K562 (cell line): Measurements from ENCODE around the gene RANBP3. TPM values are rescaled to one million over a fixed set of nuclear protein-coding genes. Genes with fewer than 3 reads are reported as not detected.

Source experiments
- ATAC-seq: fragments of 200-7000 bp; cut with Tn5 transposase; 3 replicates; pipeline ENCODE4 v1.9.1; 2020; ENCODE audit warnings: moderate library complexity
- BruUV-seq: library from RNA; stranded (reverse); fragments of 400-500 nt; replicated peaks from 2 replicates; lab custom pipeline; 2021; lab: Mats Ljungman, UMichigan
- CTCF ChIA-PET: fragments of 300-600 bp; formaldehyde crosslinking; extraction: SDS; loops from one replicate; lab custom pipeline; 2021; ENCODE audit warnings: low intra/inter-chr PET ratio; lab: Yijun Ruan, JAX
- POLR2A ChIA-PET: fragments of 300-600, 350-650 bp; sonication (Branson Sonifier 250); formaldehyde crosslinking; extraction: SDS; loops from one replicate; lab custom pipeline; 2021; ENCODE audit warnings: antibody characterized with exemption, inconsistent platforms; lab: Yijun Ruan, JAX
- DNase-seq, 4 experiments: peaks; one replicate each; pipeline versions ENCODE4 v3.0.0 to v3.0.0-alpha.2; 2011 to 2018; ENCODE audit warnings: low spot score in 3 of 4, mixed read lengths in 3 of 4; ENCODE audit errors: extremely low read depth in 1 of 4
- FAIRE-seq: peaks from 2 replicates; lab custom pipeline; 2011; peaks lifted over from hg19 to GRCh38; lab: Jason Lieb, UNC
- H2AFZ ChIP-seq: 2 replicates; pipeline ENCODE4 v1.6.0; 2011; ENCODE audit warnings: low read depth, low read length, control low read depth, inconsistent platforms
- H3K27ac ChIP-seq: fragments of 200-600 bp; 3 replicates; pipeline ENCODE4 v1.8.0; 2011; ENCODE audit warnings: low read depth, mild to moderate bottlenecking, control low read depth, inconsistent platforms, low read length, moderate library complexity, mixed read lengths; ENCODE audit errors: extremely low read depth
- H3K27me3 ChIP-seq, 2 experiments: fragments of 300-600 bp in 1 of 2; 2 replicates in 1 of 2; 3 replicates in 1 of 2; pipeline versions ENCODE4 v1.6.0 to v1.8.0; 2011; ENCODE audit warnings: inconsistent platforms in 2 of 2, low read length in 2 of 2, mild to moderate bottlenecking in 1 of 2, mixed read lengths in 1 of 2, moderate library complexity in 1 of 2; ENCODE audit not compliant: control insufficient read depth in 2 of 2, insufficient read depth in 2 of 2
- H3K36me3 ChIP-seq: fragments of 300-600 bp; 3 replicates; pipeline ENCODE4 v1.8.0; 2011; ENCODE audit warnings: mild to moderate bottlenecking, low read length, inconsistent platforms; ENCODE audit not compliant: control insufficient read depth, insufficient read depth
- H3K4me1 ChIP-seq, 2 experiments: fragments of 200-600 bp in 1 of 2; replicated peaks in 1 of 2; 2 replicates in 1 of 2; 3 replicates in 1 of 2; pipeline versions ENCODE4 v1.5.1 to v1.8.0; 2011; ENCODE audit warnings: inconsistent platforms in 2 of 2, low read length in 2 of 2, mild to moderate bottlenecking in 1 of 2, mixed read lengths in 1 of 2, moderate library complexity in 1 of 2; ENCODE audit not compliant: control insufficient read depth in 2 of 2, insufficient read depth in 2 of 2
- H3K4me2 ChIP-seq: 2 replicates; pipeline ENCODE4 v1.6.1; 2011; ENCODE audit warnings: low read length, control low read depth, inconsistent platforms, mixed read lengths; ENCODE audit not compliant: insufficient read depth
- H3K4me3 ChIP-seq: fragments of 200-600 bp; sonication (generic), shearing (Covaris generic); 2 replicates; pipeline ENCODE4 v1.5.1; 2016; ENCODE audit warnings: control low read depth, inconsistent platforms
- H3K79me2 ChIP-seq: fragments of 200-600 bp; 3 replicates; pipeline ENCODE4 v1.8.0; 2011; ENCODE audit warnings: low read length, inconsistent platforms; ENCODE audit not compliant: control insufficient read depth, insufficient read depth
- H3K9ac ChIP-seq, 2 experiments: 2 replicates each; pipeline versions ENCODE4 v1.6.0 to v1.6.1; 2011; ENCODE audit warnings: low read depth in 2 of 2, low read length in 2 of 2, control low read depth in 1 of 2, inconsistent platforms in 1 of 2, mild to moderate bottlenecking in 1 of 2, mixed read lengths in 1 of 2; ENCODE audit not compliant: insufficient read depth in 1 of 2
- H3K9me1 ChIP-seq: one replicate; pipeline ENCODE4 v1.6.0; 2011; ENCODE audit warnings: inconsistent platforms, mild to moderate bottlenecking, low read length, moderate library complexity; ENCODE audit not compliant: control insufficient read depth, insufficient read depth
- H3K9me3 ChIP-seq: replicated peaks from 2 replicates; pipeline ENCODE4 v1.5.1; 2011; ENCODE audit warnings: low read depth, low read length, inconsistent platforms; ENCODE audit not compliant: control insufficient read depth, insufficient read depth
- H4K20me1 ChIP-seq: replicated peaks from 2 replicates; pipeline ENCODE4 v1.6.1; 2011; ENCODE audit warnings: low read length, inconsistent platforms, mixed read lengths; ENCODE audit not compliant: control insufficient read depth, insufficient read depth
- DPF2 ChIP-seq: fragments of 450-650 bp; IDR thresholded peaks from 2 replicates; pipeline ENCODE4 v1.6.1; 2016
- FOXO4 ChIP-seq: fragments of 450-650 bp; formaldehyde crosslinking; IDR thresholded peaks from 2 replicates; pipeline ENCODE4 v1.4.0; 2020; ENCODE audit warnings: mild to moderate bottlenecking, moderate library complexity
- FOXP4 ChIP-seq: sonication (generic); formaldehyde crosslinking; IDR thresholded peaks from 2 replicates; pipeline ENCODE4 v1.8.0; 2022; ENCODE audit warnings: mild to moderate bottlenecking, missing genetic modification reagents, borderline replicate concordance
- HBP1 ChIP-seq: fragments of 450-650 bp; formaldehyde crosslinking; IDR thresholded peaks from 2 replicates; pipeline ENCODE4 v1.4.0; 2022; ENCODE audit warnings: missing genetic modification characterization
- HSF4 ChIP-seq: fragments of 250-450 bp; sonication (Bioruptor Pico); IDR thresholded peaks from 2 replicates; pipeline ENCODE4 v2.1.2; 2022; ENCODE audit warnings: mild to moderate bottlenecking, moderate library complexity, borderline replicate concordance
- MYBL2 ChIP-seq, 2 experiments: fragments of 450-650 bp in 1 of 2; sonication (generic) in 1 of 2; formaldehyde crosslinking in 1 of 2; IDR thresholded peaks; 2 replicates each; pipeline versions ENCODE4 v1.6.1 to v1.8.1; 2017 to 2022; ENCODE audit warnings: borderline replicate concordance in 1 of 2, inconsistent platforms in 1 of 2, low read depth in 1 of 2, mild to moderate bottlenecking in 1 of 2, missing genetic modification reagents in 1 of 2, moderate library complexity in 1 of 2
- NEUROD1 ChIP-seq: fragments of 150-350 bp; IDR thresholded peaks from 2 replicates; pipeline ENCODE4 v1.6.1; 2014; ENCODE audit warnings: borderline replicate concordance, low read length, low read depth; ENCODE audit not compliant: partially characterized antibody
- PYGO2 ChIP-seq: fragments of 450-650 bp; IDR thresholded peaks from 2 replicates; pipeline ENCODE4 v1.6.1; 2016; ENCODE audit warnings: mild to moderate bottlenecking, missing genetic modification characterization, moderate library complexity, missing compliant biosample characterization
- RBM14 ChIP-seq: fragments of 200-400 bp; formaldehyde crosslinking; IDR thresholded peaks from 2 replicates; pipeline ENCODE4 v1.6.1; 2018; ENCODE audit warnings: low read depth, mild to moderate bottlenecking, low read length, moderate library complexity, borderline replicate concordance; ENCODE audit not compliant: insufficient read depth
- TFAP4 ChIP-seq: sonication (generic); formaldehyde crosslinking; IDR thresholded peaks from 2 replicates; pipeline ENCODE4 v1.8.0; 2022; ENCODE audit warnings: missing genetic modification reagents, mild to moderate bottlenecking, moderate library complexity, borderline replicate concordance
- ZNF24 ChIP-seq: fragments of 450-650 bp; IDR thresholded peaks from 2 replicates; pipeline ENCODE4 v1.6.1; 2016
- ZNF655 ChIP-seq: fragments of 250-450 bp; sonication (Bioruptor Pico); IDR thresholded peaks from 2 replicates; pipeline ENCODE4 v1.5.0; 2021
- WGBS: fragments of 100-300 bp; shearing (Covaris generic); methylation state at CpG from one replicate; pipeline ENCODE4 v1.1.6; 2016; ENCODE audit warnings: low coverage, mixed read lengths; ENCODE audit not compliant: insufficient coverage; ENCODE audit errors: missing lambda C conversion rate; 5-methylcytosine and 5-hydroxymethylcytosine counted together
- in situ Hi-C: fragments of 300-500 bp; cut with MboI; formaldehyde crosslinking; loops from 4 replicates; pipeline ENCODE4 v1.15.0; 2018; ENCODE audit warnings: inconsistent platforms, mixed read lengths
- intact Hi-C: fragments of 100-400 bp; cut with micrococcal nuclease; formaldehyde crosslinking; loops from 2 replicates; pipeline ENCODE4 v1.14.2; 2022
- polyA plus RNA-seq, 8 experiments: library from polyadenylated mRNA; depleted of rRNA in 4 of 8; stranded (reverse) in 5 of 8; unstranded in 3 of 8; fragments of >200 nt; fragmentation: Nextera tagmentation in 2 of 8; fragmentation: Illumina TruSeq in 1 of 8; extraction: Ambion mirVana in 2 of 8; extraction: Trizol in 1 of 8; gene quantifications; 2 replicates each; pipeline versions ENCODE4 v1.2.1 to v1.2.3, GENCODE V29; 2011 to 2014; ENCODE audit warnings: inconsistent platforms in 1 of 8, missing spikeins in 1 of 8
- total RNA-seq, 7 experiments: library from RNA; depleted of rRNA in 6 of 7; stranded (reverse); fragments of >200 nt in 6 of 7; fragmentation: Illumina TruSeq in 2 of 7; extraction: Trizol in 2 of 7; gene quantifications; 2 replicates each; pipeline versions ENCODE4 v1.2.1 to v1.2.3, GENCODE V29; 2011 to 2021; ENCODE audit warnings: low replicate concordance in 1 of 7

RANBP3 gene
- total and polyA plus RNA-seq, 9 of the 15 experiments (the other 6 are each of a cell fraction or from before 2014, with no cell fraction given): 0.90 to 95.1 (median 63.2) TPM

- Histone ChIP-seq H3K27me3 (no peaks in the 10 kb centered on the region), H3K79me2 (peaks cover 7% of the 10 kb centered on the region; the same call in 1 of the 3 replicates), H3K9ac (0 out of 4 replicates have a peak overlapping the region, but pooled peaks of 1 of the 2 experiments have one; percentile 23), H3K4me2 (no peak overlapping the region), H3K4me1 (peaks cover 0 to 13% of the 10 kb centered on the region in 2 experiments; a peak in 1 of 5 replicates), H3K4me3 (no peak overlapping the region), H3K9me3 (no peaks in the 10 kb centered on the region), H3K36me3 (peaks cover 88% of the 10 kb centered on the region; the same call in 2 of the 3 replicates), H3K9me1 (peaks cover 2% of the 10 kb centered on the region), H3K27ac (no peak overlapping the region), H4K20me1 (peaks cover 5% of the 10 kb centered on the region; the same call in 1 of the 2 replicates), H2AFZ (no peak overlapping the region)
- no TSS peak for BruUV-seq
- DNase-seq: no peak
- in situ Hi-C loops (no loop called here), intact Hi-C loops (no loop called here)
- ChIA-PET POLR2A (interaction anchor here (0.6 kb wide), 1 partner anchor 273 kb away, joined by 3 read pairs; no protein-coding TSS in a partner anchor), CTCF (no interaction called here)
- no peak for FAIRE-seq
- ATAC-seq: no peak
- 96% methylated on average over 9 of the region's 9 CpGs for WGBS
- TF ChIP-seq MYBL2 (IDR thresholded peaks at IDR 0.05; ENCODE audit: low read depth): no peak
- no peak for TF ChIP-seq MYBL2 (CRISPR knock-in tag; IDR thresholded peaks at IDR 0.05; ENCODE audit: borderline replicate concordance)
- TF ChIP-seq PYGO2: no peak
- no peak for TF ChIP-seq NEUROD1
- no peak for TF ChIP-seq ZNF655 (CRISPR knock-in tag)
- TF ChIP-seq FOXP4: no peak
- TF ChIP-seq DPF2: no peak
- TF ChIP-seq ZNF24: no peak
- TF ChIP-seq TFAP4 (CRISPR knock-in tag): no peak
- no peak for TF ChIP-seq HSF4
- no peak for TF ChIP-seq HBP1 (CRISPR knock-in tag)
- TF ChIP-seq RBM14: no peak
- TF ChIP-seq FOXO4 (CRISPR knock-in tag): no peak
Observed at GRCh38 chr19:5936292-5936592, 41.7 kb downstream of the RANBP3 start.
